DLD1 (cell line): ENCODE data around the gene SLC35F1.

Experiments used
- in situ Hi-C: cut with HindIII; loops from 2 replicates; pipeline ENCODE4 v1.10.0; 2017; ENCODE audit warnings: low sequenced_read_pairs

The SLC35F1 gene

GRCh38 chr6:118344014-118344670 lies 437.1 kb downstream of the SLC35F1 start:
- in situ Hi-C loops: no loop called here

GRCh38 chr6:118350881-118351430 lies 443.9 kb downstream of the SLC35F1 start:
- in situ Hi-C loops: no loop called here

- in situ Hi-C loops: no loop called here
These were observed 446.5 kb downstream of the SLC35F1 start for GRCh38 chr6:118353564-118353963.

- in situ Hi-C loops: no loop called here
These were observed 447.6 kb downstream of the SLC35F1 start for GRCh38 chr6:118354641-118355040.

GRCh38 chr6:118356054-118356453 lies 449.0 kb downstream of the SLC35F1 start:
- in situ Hi-C loops: no loop called here

GRCh38 chr6:118356686-118357085 lies 449.6 kb downstream of the SLC35F1 start:
- in situ Hi-C loops: no loop called here
